ENCODE measurements around the gene SYT12. TPM values are rescaled to one million over a fixed set of nuclear protein-coding genes. Genes with fewer than 3 reads are reported as not detected.

Gene SYT12
- total RNA-seq, 4 donors from 2014 or later, result 0.13 TPM; not detected in 3

DNA sequence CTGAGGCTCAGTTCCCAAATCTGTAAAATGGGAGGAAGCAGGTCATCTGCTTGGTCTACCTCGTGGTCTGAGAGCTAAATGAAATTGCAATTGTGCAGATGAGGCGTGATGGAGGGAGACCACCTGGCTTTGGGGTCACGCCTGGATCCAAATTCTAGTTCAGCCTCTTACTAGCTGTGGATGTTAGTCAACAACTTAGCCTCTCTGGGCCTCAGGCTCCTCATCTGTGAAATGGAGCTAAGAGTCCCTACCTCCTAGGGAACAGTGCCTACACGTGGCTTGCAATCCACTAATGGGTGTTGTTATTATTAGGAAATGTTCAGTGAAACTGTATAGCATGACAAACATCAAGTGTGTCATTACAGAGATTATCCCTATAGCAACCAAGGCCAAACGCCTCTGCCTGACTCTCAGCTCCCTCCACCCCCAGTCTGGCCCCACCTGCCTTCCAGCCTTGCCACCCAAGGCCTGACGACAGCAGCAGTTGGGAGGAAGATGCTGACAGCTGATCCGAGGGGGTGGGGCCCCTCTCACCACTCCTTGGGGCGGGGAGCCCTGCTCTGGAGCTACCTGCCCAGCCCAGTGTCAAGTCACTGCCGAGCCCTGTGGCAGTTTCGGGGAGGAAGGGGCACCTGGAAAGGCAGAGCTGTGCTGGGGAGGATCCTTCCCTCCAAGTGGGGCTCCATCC is 32.0 kb downstream of the SYT12 start:
- peaks cover 0 to 10% (median 0%) of the 10 kb centered on the region in 4 donors for H3K27me3 ChIP-seq
- DNase-seq (ENCODE audit: extremely low spot score), result no peak
- 67% methylated on average over 10 of the region's 10 CpGs for WGBS
- TF ChIP-seq POLR2AphosphoS5 (IDR thresholded peaks at IDR 0.05) (no peak), POLR2A (IDR thresholded peaks at IDR 0.05; ENCODE audit: low read depth) (no peak), EP300 (IDR thresholded peaks at IDR 0.05) (no peak)
- TF ChIP-seq, protein P1, sequence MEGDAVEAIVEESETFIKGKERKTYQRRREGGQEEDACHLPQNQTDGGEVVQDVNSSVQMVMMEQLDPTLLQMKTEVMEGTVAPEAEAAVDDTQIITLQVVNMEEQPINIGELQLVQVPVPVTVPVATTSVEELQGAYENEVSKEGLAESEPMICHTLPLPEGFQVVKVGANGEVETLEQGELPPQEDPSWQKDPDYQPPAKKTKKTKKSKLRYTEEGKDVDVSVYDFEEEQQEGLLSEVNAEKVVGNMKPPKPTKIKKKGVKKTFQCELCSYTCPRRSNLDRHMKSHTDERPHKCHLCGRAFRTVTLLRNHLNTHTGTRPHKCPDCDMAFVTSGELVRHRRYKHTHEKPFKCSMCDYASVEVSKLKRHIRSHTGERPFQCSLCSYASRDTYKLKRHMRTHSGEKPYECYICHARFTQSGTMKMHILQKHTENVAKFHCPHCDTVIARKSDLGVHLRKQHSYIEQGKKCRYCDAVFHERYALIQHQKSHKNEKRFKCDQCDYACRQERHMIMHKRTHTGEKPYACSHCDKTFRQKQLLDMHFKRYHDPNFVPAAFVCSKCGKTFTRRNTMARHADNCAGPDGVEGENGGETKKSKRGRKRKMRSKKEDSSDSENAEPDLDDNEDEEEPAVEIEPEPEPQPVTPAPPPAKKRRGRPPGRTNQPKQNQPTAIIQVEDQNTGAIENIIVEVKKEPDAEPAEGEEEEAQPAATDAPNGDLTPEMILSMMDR (IDR thresholded peaks at IDR 0.05), result no peak
- peaks cover 22 to 28% (median 27%) of the 10 kb centered on the region in 4 donors for H3K4me1 ChIP-seq
- no peak overlapping the region for H3K27ac ChIP-seq (replicated peaks in 1 of 4)
- H3K9me3 ChIP-seq, result no peaks in the 10 kb centered on the region
- H3K36me3 ChIP-seq, result no peaks in the 10 kb centered on the region
- no peak overlapping the region for H3K4me3 ChIP-seq
- intact Hi-C loops (cut with DNase I), result no loop called here

DNA sequence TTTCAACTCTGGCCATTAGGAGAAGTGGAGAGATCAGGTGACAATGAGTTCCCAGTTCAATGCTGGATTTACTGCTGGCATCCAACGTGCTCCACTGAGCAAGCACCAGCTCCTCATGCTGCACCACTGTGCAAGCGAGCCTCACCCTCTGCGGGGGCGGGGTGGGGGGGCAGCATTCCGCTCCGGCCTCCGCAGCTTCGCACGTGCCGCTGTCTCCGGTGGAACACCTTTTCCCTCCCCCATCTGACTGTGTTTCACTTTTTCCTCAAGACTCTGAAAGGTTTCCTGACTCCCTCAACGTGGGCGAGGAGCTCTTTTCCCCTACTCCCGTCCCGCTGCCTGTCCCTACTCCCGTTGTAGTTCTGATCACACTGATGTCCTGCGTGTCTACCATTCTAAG is 32.9 kb downstream of the SYT12 start:
- H3K4me3 ChIP-seq, result peak overlapping the region; percentile 67 to 80 (median 73)
- H3K9me3 ChIP-seq, result no peaks in the 10 kb centered on the region
- intact Hi-C loops (cut with DNase I), result no loop called here
- no peak for TF ChIP-seq POLR2A (IDR thresholded peaks at IDR 0.05; ENCODE audit: low read depth)
- no peak for TF ChIP-seq POLR2AphosphoS5 (IDR thresholded peaks at IDR 0.05)
- no peak for TF ChIP-seq EP300 (IDR thresholded peaks at IDR 0.05)
- TF ChIP-seq, protein P1 (IDR thresholded peaks at IDR 0.05), result no peak
- no peaks in the 10 kb centered on the region for H3K36me3 ChIP-seq
- H3K27ac ChIP-seq (replicated peaks in 1 of 4), result peak overlapping the region in 1 of 4 donors; percentile 73
- H3K27me3 ChIP-seq, result peaks cover 0 to 4% (median 0%) of the 10 kb centered on the region in 4 donors
- 24% methylated on average over 16 of the region's 17 CpGs for WGBS
- no peak for DNase-seq (ENCODE audit: extremely low spot score)
- H3K4me1 ChIP-seq, result peaks cover 22 to 28% (median 27%) of the 10 kb centered on the region in 4 donors

DNA sequence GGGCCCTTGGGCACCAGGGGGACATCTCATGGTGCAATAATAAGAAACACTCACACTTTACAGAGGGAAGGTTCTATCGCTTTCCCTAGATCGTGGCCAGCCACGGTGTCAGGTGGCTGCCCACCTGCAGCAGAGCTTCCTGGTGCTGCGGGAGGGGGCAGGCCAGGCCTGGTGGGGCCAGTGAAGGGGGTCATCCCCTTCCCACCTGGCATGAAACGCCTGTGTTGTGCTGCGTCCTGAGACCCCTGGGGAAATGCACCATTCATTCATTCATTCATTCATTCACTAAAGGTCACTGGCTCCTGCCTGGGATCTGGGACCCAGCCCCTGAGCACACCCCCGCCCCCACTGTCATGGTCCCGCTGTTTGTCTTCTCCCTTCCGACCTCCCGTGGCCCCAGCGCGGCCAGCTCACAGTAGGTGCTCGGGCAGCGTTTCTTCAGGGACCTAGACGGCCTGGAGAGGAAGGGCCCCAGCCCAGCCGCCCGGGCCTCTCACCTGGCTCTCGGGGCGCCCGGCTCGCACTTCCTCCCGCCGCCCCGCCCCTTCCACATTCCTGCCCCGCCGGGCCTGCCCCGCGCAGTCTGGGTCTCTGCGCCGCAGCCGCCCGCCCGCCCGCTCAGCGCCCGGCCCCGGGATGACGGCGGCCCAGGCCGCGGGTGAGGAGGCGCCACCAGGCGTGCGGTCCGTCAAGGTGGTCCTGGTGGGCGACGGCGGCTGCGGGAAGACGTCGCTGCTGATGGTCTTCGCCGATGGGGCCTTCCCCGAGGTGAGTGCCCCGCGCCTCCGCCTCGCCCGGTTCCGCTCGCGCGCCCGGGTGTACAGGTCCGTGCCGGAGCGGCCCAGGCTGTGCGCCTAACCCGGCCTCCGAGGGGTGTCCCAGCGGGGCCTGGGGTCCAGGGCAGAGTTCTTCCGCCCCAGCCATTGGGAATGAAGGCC is 33.6 kb downstream of the SYT12 start, which contains the start of gene RHOD:
TSS of gene RHOD (plus strand) at position 581 of the 938 bp plus-strand sequence. CDS start at position 637, 56 bp downstream.
- TF ChIP-seq POLR2A (IDR thresholded peaks at IDR 0.05; ENCODE audit: low read depth) (no peak), POLR2AphosphoS5 (IDR thresholded peaks at IDR 0.05) (no peak), EP300 (IDR thresholded peaks at IDR 0.05) (no peak)
- TF ChIP-seq, protein P1 (IDR thresholded peaks at IDR 0.05), result no peak
- no peak for DNase-seq (ENCODE audit: extremely low spot score)
- intact Hi-C loops (cut with DNase I), result no loop called here
- peak within 1 kb of the TSS; percentile 67 to 80 (median 73) for H3K4me3 ChIP-seq
- WGBS, result 27% methylated on average over 12 of the region's 72 CpGs
- H3K27me3 ChIP-seq, result peaks cover 0 to 3% (median 0%) of the 10 kb centered on the region in 4 donors
- peak within 1 kb of the TSS; percentile 66 to 76 (median 74) for H3K27ac ChIP-seq (replicated peaks in 1 of 4)
- H3K36me3 ChIP-seq, result no peaks in the 10 kb centered on the region
- no peaks in the 10 kb centered on the region for H3K9me3 ChIP-seq
- H3K4me1 ChIP-seq, result peaks cover 22 to 28% (median 27%) of the 10 kb centered on the region in 4 donors

DNA sequence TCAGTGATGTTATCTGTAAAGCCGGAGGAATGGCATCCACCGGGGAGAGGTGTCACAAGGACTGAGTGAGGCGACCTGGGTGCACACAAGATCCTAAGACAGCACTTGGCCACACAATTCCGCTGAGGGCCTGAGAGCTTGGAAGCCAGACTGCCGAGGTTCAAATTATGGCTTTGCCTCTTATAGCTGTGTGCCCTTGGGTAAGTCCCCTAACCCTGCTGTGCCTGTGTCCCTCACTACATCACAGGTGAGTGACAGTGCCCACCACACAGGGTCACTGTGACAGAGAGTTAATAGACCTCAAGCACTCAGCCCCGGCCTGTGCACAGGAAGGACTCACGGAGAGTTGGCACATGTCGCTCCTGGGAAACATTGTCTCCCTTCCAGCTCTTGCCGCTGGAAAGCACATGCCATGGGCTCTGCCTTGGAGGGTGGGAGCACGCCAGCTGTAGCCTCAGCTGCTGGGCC is 34.3 kb downstream of the SYT12 start:
- TF ChIP-seq POLR2A (IDR thresholded peaks at IDR 0.05; ENCODE audit: low read depth) (no peak), EP300 (IDR thresholded peaks at IDR 0.05) (no peak), POLR2AphosphoS5 (IDR thresholded peaks at IDR 0.05) (no peak)
- TF ChIP-seq, protein P1 (IDR thresholded peaks at IDR 0.05), result no peak
- intact Hi-C loops (cut with DNase I), result no loop called here

More for the DNA sequence above, 34.3 kb downstream of the SYT12 start:
- H3K27me3 ChIP-seq, result no peaks in the 10 kb centered on the region
- peaks cover 22 to 28% (median 27%) of the 10 kb centered on the region in 4 donors for H3K4me1 ChIP-seq
- peak overlapping the region; percentile 66 to 76 (median 74) for H3K27ac ChIP-seq (replicated peaks in 1 of 4)
- no peaks in the 10 kb centered on the region for H3K9me3 ChIP-seq
- WGBS, result 60% methylated on average over 10 of the region's 10 CpGs
- H3K4me3 ChIP-seq, result peak overlapping the region; percentile 67 to 80 (median 73)
- H3K36me3 ChIP-seq, result no peaks in the 10 kb centered on the region
- DNase-seq (ENCODE audit: extremely low spot score), result no peak
